Uterus (tissue), 2 donors: Measurements from ENCODE around the gene BMP5.

ENCODE experiments used
- CTCF ChIP-seq, 4 experiments: fragments of 200-600 bp in 2 of 4; fragments of 450-650 bp in 2 of 4; sonication (generic) in 2 of 4; IDR thresholded peaks; one replicate each; pipeline ENCODE4 v1.5.1; 2016 to 2019; ENCODE audit warnings: antibody characterized with exemption in 4 of 4, mild to moderate bottlenecking in 2 of 4, moderate library complexity in 1 of 4
- POLR2A ChIP-seq, 2 donors: fragments of 450-650 bp; IDR thresholded peaks; one replicate each; pipeline ENCODE4 v1.6.1; 2016; ENCODE audit warnings: antibody characterized with exemption in 2 of 2, mild to moderate bottlenecking in 1 of 2, moderate library complexity in 1 of 2

- TF ChIP-seq CTCF (IDR thresholded peaks at IDR 0.05), result no peak
- TF ChIP-seq POLR2A (IDR thresholded peaks at IDR 0.05), result no peak
These were observed 149.2 kb downstream of the BMP5 start for GRCh38 chr6:55726144-55726543.
